Smooth muscle cell (in vitro differentiated cells): ENCODE measurements around the gene PKNOX1. TPM values are rescaled to one million over a fixed set of nuclear protein-coding genes. Genes with fewer than 3 reads are reported as not detected.
A peak's percentile ranks its signal among the peaks of the same experiment; 100 is the strongest.
"Not testable (repeated sequence)": the region's sequence is repeated elsewhere in the genome, so short reads cannot be mapped to it uniquely, and the experiment has no call there.

ENCODE experiments used
- DNase-seq: peaks from one replicate; lab custom pipeline; 2025; ENCODE audit not compliant: unreplicated experiment; lab: John Stamatoyannopoulos, UW
- H2AFZ ChIP-seq: fragments of 200-600 bp; sonication (generic); 2 replicates; pipeline ENCODE4 v1.6.0; 2016; ENCODE audit warnings: antibody characterized with exemption, low read depth, mild to moderate bottlenecking
- H3F3A ChIP-seq: fragments of 200-600 bp; sonication (generic); 2 replicates; pipeline ENCODE4 v1.6.0; 2017; ENCODE audit warnings: antibody characterized with exemption, low read depth
- H3K27ac ChIP-seq: fragments of 200-600 bp; sonication (generic); 2 replicates; pipeline ENCODE4 v1.5.1; 2016; ENCODE audit warnings: low read depth, mild to moderate bottlenecking
- H3K27me3 ChIP-seq: fragments of 200-600 bp; sonication (generic); 2 replicates; pipeline ENCODE4 v1.6.1; 2016; ENCODE audit warnings: low read depth, mild to moderate bottlenecking
- H3K36me3 ChIP-seq: fragments of 200-600 bp; sonication (generic); 2 replicates; pipeline ENCODE4 v1.5.1; 2016; ENCODE audit warnings: low read depth
- H3K4me1 ChIP-seq: fragments of 200-600 bp; sonication (generic); 2 replicates; pipeline ENCODE4 v1.5.1; 2016; ENCODE audit warnings: low read depth
- H3K4me2 ChIP-seq: fragments of 200-600 bp; sonication (generic); 2 replicates; pipeline ENCODE4 v1.6.0; 2016; ENCODE audit warnings: mild to moderate bottlenecking
- H3K4me3 ChIP-seq: fragments of 200-600 bp; sonication (generic); 2 replicates; pipeline ENCODE4 v1.5.1; 2016; ENCODE audit warnings: mild to moderate bottlenecking
- H3K79me2 ChIP-seq: fragments of 200-600 bp; sonication (generic); 2 replicates; pipeline ENCODE4 v1.6.0; 2016; ENCODE audit warnings: low read depth, mild to moderate bottlenecking
- H3K9ac ChIP-seq: fragments of 200-600 bp; sonication (generic); 2 replicates; pipeline ENCODE4 v1.6.0; 2016; ENCODE audit warnings: low read depth
- H3K9me3 ChIP-seq: fragments of 200-600 bp; sonication (generic); replicated peaks from 2 replicates; pipeline ENCODE4 v1.5.1; 2016; ENCODE audit warnings: low read depth
- H4K20me1 ChIP-seq: fragments of 200-600 bp; sonication (generic); 2 replicates; pipeline ENCODE4 v1.6.0; 2016; ENCODE audit warnings: low read depth
- CTCF ChIP-seq: fragments of 200-600 bp; sonication (generic); IDR thresholded peaks from 2 replicates; pipeline ENCODE4 v1.5.1; 2017; ENCODE audit warnings: borderline replicate concordance, mild to moderate bottlenecking, antibody characterized with exemption; ENCODE audit not compliant: insufficient read depth, poor library complexity, severe bottlenecking
- WGBS: methylation state at CpG from one replicate; pipeline ENCODE4 v1.1.7; 2016; ENCODE audit warnings: low lambda C conversion rate; 5-methylcytosine and 5-hydroxymethylcytosine counted together
- polyA plus RNA-seq: library from polyadenylated mRNA; unstranded; fragments of >200 nt; fragmentation: Nextera tagmentation; extraction: Ambion mirVana; gene quantifications from 2 replicates; pipeline ENCODE4 v1.2.1, GENCODE V29; 2016
- total RNA-seq: library from RNA; depleted of rRNA; stranded (reverse); fragments of >200 nt; gene quantifications from 2 replicates; pipeline ENCODE4 v1.2.3, GENCODE V29; 2014

PKNOX1 gene
- total and polyA plus RNA-seq, 2 experiments from 2014 or later: 20.4 to 28.5 TPM

GRCh38 chr21:43001316-43001715 lies 27.0 kb downstream of the PKNOX1 start:
- H2AFZ ChIP-seq: no peak overlapping the region

GRCh38 chr21:43004926-43005325 lies 30.6 kb downstream of the PKNOX1 start:
- Histone ChIP-seq H3F3A (peaks cover 10% of the 10 kb centered on the region), H3K27me3 (no peaks in the 10 kb centered on the region), H3K9ac (no peak overlapping the region), H4K20me1 (no peaks in the 10 kb centered on the region), H3K4me1 (no peaks in the 10 kb centered on the region), H2AFZ (no peak overlapping the region), H3K9me3 (no peaks in the 10 kb centered on the region), H3K4me3 (no peak overlapping the region), H3K79me2 (peaks cover 16% of the 10 kb centered on the region), H3K36me3 (no peaks in the 10 kb centered on the region), H3K4me2 (no peak overlapping the region), H3K27ac (no peak overlapping the region)
- no peak for TF ChIP-seq CTCF
- no peak for DNase-seq
- 83% methylated on average over 8 of the region's 8 CpGs for WGBS

More at GRCh38 chr21:43001316-43001715, 27.0 kb downstream of the PKNOX1 start:
- Histone ChIP-seq H3K9me3 (no peaks in the 10 kb centered on the region), H3K4me1 (no peaks in the 10 kb centered on the region), H3K27me3 (no peaks in the 10 kb centered on the region), H3K27ac (no peak overlapping the region), H3K9ac (no peak overlapping the region), H4K20me1 (no peaks in the 10 kb centered on the region), H3K4me2 (no peak overlapping the region), H3K79me2 (peaks cover 34% of the 10 kb centered on the region), H3F3A (peaks cover 17% of the 10 kb centered on the region), H3K36me3 (no peaks in the 10 kb centered on the region), H3K4me3 (no peak overlapping the region)
- no peak for TF ChIP-seq CTCF
- DNase-seq: no peak
- 84% methylated on average over 4 of the region's 4 CpGs for WGBS

GRCh38 chr21:43005635-43006034 lies 31.3 kb downstream of the PKNOX1 start:
- Histone ChIP-seq H3F3A (peaks cover 10% of the 10 kb centered on the region), H3K36me3 (no peaks in the 10 kb centered on the region), H3K27ac (no peak overlapping the region), H3K9ac (no peak overlapping the region), H4K20me1 (no peaks in the 10 kb centered on the region), H3K4me1 (no peaks in the 10 kb centered on the region), H3K27me3 (no peaks in the 10 kb centered on the region), H3K79me2 (peaks cover 10% of the 10 kb centered on the region), H3K4me3 (no peak overlapping the region), H3K9me3 (no peaks in the 10 kb centered on the region), H2AFZ (no peak overlapping the region), H3K4me2 (no peak overlapping the region)
- WGBS: 81% methylated on average over 9 of the region's 9 CpGs
- DNase-seq: no peak
- no peak for TF ChIP-seq CTCF

DNA sequence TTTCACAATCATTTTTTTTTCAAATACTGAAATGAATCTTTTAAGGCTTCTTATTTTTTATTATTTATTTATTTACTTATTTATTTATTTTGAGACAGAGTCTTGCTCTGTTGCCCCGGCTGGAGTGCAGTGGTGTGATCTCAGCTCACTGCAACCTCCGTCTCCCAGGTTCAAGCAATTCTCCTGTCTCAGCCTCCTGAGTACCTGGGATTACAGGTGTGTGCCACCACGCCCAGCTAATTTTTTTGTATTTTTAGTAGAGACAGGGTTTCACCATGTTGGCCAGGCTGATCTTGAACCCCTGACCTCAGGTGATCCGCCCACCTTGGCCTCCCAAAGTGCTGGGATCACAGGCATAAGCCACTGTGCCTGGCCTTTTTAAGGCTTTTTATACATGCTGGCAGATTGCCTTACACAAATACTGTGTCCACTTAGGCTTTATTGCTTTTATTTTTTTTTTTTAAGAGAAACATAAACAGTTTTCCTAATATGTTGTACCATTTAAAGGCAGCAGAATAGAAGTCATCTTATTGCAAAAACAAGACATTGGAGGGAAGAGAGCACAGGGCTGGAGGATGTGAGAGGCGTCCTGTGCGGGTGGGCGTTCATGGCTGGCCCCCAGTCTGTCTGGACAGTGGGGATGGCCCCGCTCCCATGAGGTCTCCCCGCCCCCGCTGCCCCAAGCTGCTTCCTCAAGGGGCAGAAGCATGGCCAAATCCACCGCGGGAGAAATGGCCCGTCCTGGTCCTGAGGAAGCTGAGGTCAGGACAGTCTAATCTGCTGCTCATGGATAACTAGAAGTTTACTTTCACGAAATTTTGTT lies 31.9 kb downstream of the PKNOX1 start:
- Histone ChIP-seq H3K4me2 (peak overlapping the region; percentile 45), H3K27ac (peak overlapping the region; percentile 69), H3F3A (peaks cover 10% of the 10 kb centered on the region)
- 56% methylated on average over 14 of the region's 14 CpGs for WGBS
- not testable (repeated sequence) for H3K9me3 ChIP-seq, H3K36me3 ChIP-seq, H3K27me3 ChIP-seq, DNase-seq, H3K4me3 ChIP-seq, H2AFZ ChIP-seq, H3K9ac ChIP-seq, H3K4me1 ChIP-seq, H4K20me1 ChIP-seq, H3K79me2 ChIP-seq
